ENCODE results near the gene TROAP.
"Not testable (repeated sequence)": the region's sequence is repeated elsewhere in the genome, so short reads cannot be mapped to it uniquely, and the experiment has no call there.

The TROAP gene

GRCh38 chr12:49322708-49323523 lies at the start of gene TROAP:
Gene TROAP, plus strand, starts transcription at chr12:49323255. Its CDS starts 354 bp downstream, at chr12:49323609.
- peak; percentile 91 for DNase-seq

GRCh38 chr12:49273726-49274395 lies 49.2 kb upstream of the TROAP start:
- no peak for DNase-seq

- no peak for DNase-seq
Measured at GRCh38 chr12:49274396-49275069, 48.5 kb upstream of the TROAP start.

GRCh38 chr12:49276304-49277290 lies 46.5 kb upstream of the TROAP start:
- no peak for DNase-seq

- no peak for DNase-seq
Measured at GRCh38 chr12:49277466-49277865, 45.6 kb upstream of the TROAP start.

- DNase-seq, result no peak
Measured at GRCh38 chr12:49279706-49280159, 43.3 kb upstream of the TROAP start.

GRCh38 chr12:49280545-49280944 lies 42.5 kb upstream of the TROAP start:
- not testable (repeated sequence) for DNase-seq

- no peak for DNase-seq
Measured at GRCh38 chr12:49282302-49282701, 40.8 kb upstream of the TROAP start.

- not testable (repeated sequence) for DNase-seq
Measured at GRCh38 chr12:49282740-49283375, 40.2 kb upstream of the TROAP start.

- no peak for DNase-seq
Measured at GRCh38 chr12:49283541-49284429, 39.3 kb upstream of the TROAP start.

GRCh38 chr12:49284672-49285071 lies 38.4 kb upstream of the TROAP start:
- DNase-seq, result no peak

- no peak for DNase-seq
Measured at GRCh38 chr12:49287876-49288275, 35.2 kb upstream of the TROAP start.

GRCh38 chr12:49288412-49288853 lies 34.6 kb upstream of the TROAP start:
- no peak for DNase-seq

GRCh38 chr12:49288922-49289555 lies 34.0 kb upstream of the TROAP start:
- no peak for DNase-seq

- DNase-seq, result no peak
Measured at GRCh38 chr12:49292729-49293055, 30.4 kb upstream of the TROAP start.

GRCh38 chr12:49293056-49293956 lies 29.7 kb upstream of the TROAP start:
- DNase-seq, result no peak

GRCh38 chr12:49294086-49294803 lies 28.8 kb upstream of the TROAP start:
- no peak for DNase-seq

- DNase-seq, result no peak
Measured at GRCh38 chr12:49294804-49295081, 28.3 kb upstream of the TROAP start.
